Panc1 (cell line): ENCODE results near the gene CENPF. TPM values are rescaled to one million over a fixed set of nuclear protein-coding genes. Genes with fewer than 3 reads are reported as not detected.

Experiments
- ATAC-seq: fragments of 200-7000 bp; cut with Tn5 transposase; 2 replicates; pipeline ENCODE4 v1.9.1; 2020; ENCODE audit warnings: mild to moderate bottlenecking, moderate library complexity
- BruUV-seq: library from RNA; stranded (reverse); fragments of 400-500 nt; replicated peaks from 2 replicates; lab custom pipeline; 2021; lab: Mats Ljungman, UMichigan
- CTCF ChIA-PET: fragments of 300-600 bp; sonication (Branson Sonifier 250); formaldehyde crosslinking; loops from one replicate; lab custom pipeline; 2022; ENCODE audit warnings: antibody characterized with exemption; lab: Charles Lee
- POLR2A ChIA-PET: fragments of 300-600 bp; sonication (Branson Sonifier 250); formaldehyde crosslinking; loops from one replicate; lab custom pipeline; 2022; ENCODE audit warnings: antibody characterized with exemption; lab: Charles Lee
- DNase-seq: peaks from one replicate; pipeline ENCODE4 v3.0.0-alpha.2; 2010; ENCODE audit warnings: low read depth, low spot score
- H3K27ac ChIP-seq: 2 replicates; pipeline ENCODE4 v1.5.1; 2011; ENCODE audit warnings: mild to moderate bottlenecking, low read length, inconsistent platforms
- H3K27me3 ChIP-seq: fragments of 200-500 bp; sonication (Bioruptor generic); 2 replicates; pipeline ENCODE4 v1.6.0; 2014; ENCODE audit warnings: low read length, inconsistent platforms; ENCODE audit not compliant: control insufficient read depth, insufficient read depth
- H3K36me3 ChIP-seq: fragments of 200-500 bp; sonication (Bioruptor generic); 2 replicates; pipeline ENCODE4 v1.5.1; 2014; ENCODE audit warnings: inconsistent platforms, mild to moderate bottlenecking, low read length, moderate library complexity; ENCODE audit not compliant: control insufficient read depth, insufficient read depth
- H3K4me1 ChIP-seq: 2 replicates; pipeline ENCODE4 v1.5.1; 2011; ENCODE audit warnings: inconsistent platforms, mild to moderate bottlenecking, low read length, moderate library complexity; ENCODE audit not compliant: control insufficient read depth, insufficient read depth
- H3K4me3 ChIP-seq, 2 experiments: 2 replicates each; pipeline ENCODE4 v1.5.1; 2011 to 2012; ENCODE audit warnings: low read depth in 2 of 2, low read length in 2 of 2, mild to moderate bottlenecking in 2 of 2, inconsistent platforms in 1 of 2, moderate library complexity in 1 of 2
- H3K9me3 ChIP-seq: fragments of 200-500 bp; sonication (Bioruptor generic); 2 replicates; pipeline ENCODE4 v1.5.1; 2014; ENCODE audit warnings: low read depth, mild to moderate bottlenecking, inconsistent platforms, low read length, moderate library complexity; ENCODE audit not compliant: control insufficient read depth, insufficient read depth
- POLR2AphosphoS5 ChIP-seq: IDR thresholded peaks from 2 replicates; pipeline ENCODE4 v1.6.1; 2012; ENCODE audit warnings: mild to moderate bottlenecking, low read depth, low read length, moderate library complexity
- SIN3A ChIP-seq: IDR thresholded peaks from 2 replicates; pipeline ENCODE4 v1.6.1; 2012; ENCODE audit warnings: low read depth, mild to moderate bottlenecking, low read length, moderate library complexity, borderline replicate concordance; ENCODE audit not compliant: insufficient read depth
- TCF7L2 ChIP-seq: IDR thresholded peaks from 2 replicates; pipeline ENCODE4 v1.6.1; 2011; ENCODE audit warnings: mild to moderate bottlenecking, low read depth, low read length, inconsistent platforms
- in situ Hi-C: cut with HindIII; loops from 2 replicates; pipeline ENCODE4 v1.10.0; 2016; ENCODE audit warnings: low sequenced_read_pairs, low pct_unique_long_range_greater_than_20kb
- intact Hi-C: fragments of 100-400 bp; cut with micrococcal nuclease; formaldehyde crosslinking; loops from one replicate; pipeline ENCODE4 v1.10.0; 2022; ENCODE audit not compliant: unreplicated experiment
- total RNA-seq: library from RNA; stranded (reverse); gene quantifications from one replicate; pipeline ENCODE4 v1.2.1, GENCODE V29; 2021; ENCODE audit not compliant: unreplicated experiment
- TF ChIP-seq, protein P1 (sequence below), 2 experiments: IDR thresholded peaks; 2 replicates each; pipeline ENCODE4 v1.6.1; 2011 to 2012; ENCODE audit warnings: low read depth in 2 of 2, control low read depth in 1 of 2, low read length in 1 of 2, mild to moderate bottlenecking in 1 of 2, moderate library complexity in 1 of 2; ENCODE audit not compliant: insufficient read depth in 1 of 2
- TF ChIP-seq, protein P2 (sequence below): fragments of 450-650 bp; IDR thresholded peaks from 2 replicates; pipeline ENCODE4 v1.5.1; 2017; ENCODE audit warnings: mild to moderate bottlenecking

CENPF gene
- total RNA-seq, 1 experiment from 2014 or later = 156 TPM

DNA sequence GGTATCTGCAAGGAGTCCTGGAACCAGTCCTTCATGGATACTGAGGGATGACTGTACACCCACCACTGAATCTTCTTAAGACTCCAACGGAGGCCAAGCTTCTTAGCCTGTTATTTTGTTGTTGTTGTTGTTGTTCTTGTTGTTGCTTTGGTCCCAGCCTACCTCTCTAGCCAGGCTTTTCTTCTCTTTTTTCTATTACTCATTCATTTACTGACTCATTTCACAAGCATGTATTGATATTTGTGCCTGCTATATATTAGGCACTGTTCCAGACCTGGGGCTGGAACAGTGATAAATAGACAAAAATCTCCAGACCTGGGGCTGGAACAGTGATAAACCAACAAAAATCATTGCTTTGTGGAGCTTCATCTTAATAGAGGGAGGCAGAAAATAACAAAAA lies 20.4 kb downstream of the CENPF start:
- no TSS peak for BruUV-seq
- Histone ChIP-seq H3K4me3 (no peak overlapping the region), H3K36me3 (peaks cover 53% of the 10 kb centered on the region), H3K4me1 (no peaks in the 10 kb centered on the region), H3K27ac (no peak overlapping the region), H3K9me3 (no peaks in the 10 kb centered on the region), H3K27me3 (no peaks in the 10 kb centered on the region)
- DNase-seq = no peak
- ChIA-PET POLR2A (no interaction called here), CTCF (no interaction called here)
- intact Hi-C loops = no loop called here
- in situ Hi-C loops = no loop called here
- peak; percentile 63 for ATAC-seq
- TF ChIP-seq, protein P1, sequence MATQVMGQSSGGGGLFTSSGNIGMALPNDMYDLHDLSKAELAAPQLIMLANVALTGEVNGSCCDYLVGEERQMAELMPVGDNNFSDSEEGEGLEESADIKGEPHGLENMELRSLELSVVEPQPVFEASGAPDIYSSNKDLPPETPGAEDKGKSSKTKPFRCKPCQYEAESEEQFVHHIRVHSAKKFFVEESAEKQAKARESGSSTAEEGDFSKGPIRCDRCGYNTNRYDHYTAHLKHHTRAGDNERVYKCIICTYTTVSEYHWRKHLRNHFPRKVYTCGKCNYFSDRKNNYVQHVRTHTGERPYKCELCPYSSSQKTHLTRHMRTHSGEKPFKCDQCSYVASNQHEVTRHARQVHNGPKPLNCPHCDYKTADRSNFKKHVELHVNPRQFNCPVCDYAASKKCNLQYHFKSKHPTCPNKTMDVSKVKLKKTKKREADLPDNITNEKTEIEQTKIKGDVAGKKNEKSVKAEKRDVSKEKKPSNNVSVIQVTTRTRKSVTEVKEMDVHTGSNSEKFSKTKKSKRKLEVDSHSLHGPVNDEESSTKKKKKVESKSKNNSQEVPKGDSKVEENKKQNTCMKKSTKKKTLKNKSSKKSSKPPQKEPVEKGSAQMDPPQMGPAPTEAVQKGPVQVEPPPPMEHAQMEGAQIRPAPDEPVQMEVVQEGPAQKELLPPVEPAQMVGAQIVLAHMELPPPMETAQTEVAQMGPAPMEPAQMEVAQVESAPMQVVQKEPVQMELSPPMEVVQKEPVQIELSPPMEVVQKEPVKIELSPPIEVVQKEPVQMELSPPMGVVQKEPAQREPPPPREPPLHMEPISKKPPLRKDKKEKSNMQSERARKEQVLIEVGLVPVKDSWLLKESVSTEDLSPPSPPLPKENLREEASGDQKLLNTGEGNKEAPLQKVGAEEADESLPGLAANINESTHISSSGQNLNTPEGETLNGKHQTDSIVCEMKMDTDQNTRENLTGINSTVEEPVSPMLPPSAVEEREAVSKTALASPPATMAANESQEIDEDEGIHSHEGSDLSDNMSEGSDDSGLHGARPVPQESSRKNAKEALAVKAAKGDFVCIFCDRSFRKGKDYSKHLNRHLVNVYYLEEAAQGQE (IDR thresholded peaks at IDR 0.05; ENCODE audit: insufficient read depth in 1 of 2, low read depth in 2 of 2, low read length in 1 of 2) = no peak
- TF ChIP-seq SIN3A (no peak), TCF7L2 (no peak)
- TF ChIP-seq, protein P2, sequence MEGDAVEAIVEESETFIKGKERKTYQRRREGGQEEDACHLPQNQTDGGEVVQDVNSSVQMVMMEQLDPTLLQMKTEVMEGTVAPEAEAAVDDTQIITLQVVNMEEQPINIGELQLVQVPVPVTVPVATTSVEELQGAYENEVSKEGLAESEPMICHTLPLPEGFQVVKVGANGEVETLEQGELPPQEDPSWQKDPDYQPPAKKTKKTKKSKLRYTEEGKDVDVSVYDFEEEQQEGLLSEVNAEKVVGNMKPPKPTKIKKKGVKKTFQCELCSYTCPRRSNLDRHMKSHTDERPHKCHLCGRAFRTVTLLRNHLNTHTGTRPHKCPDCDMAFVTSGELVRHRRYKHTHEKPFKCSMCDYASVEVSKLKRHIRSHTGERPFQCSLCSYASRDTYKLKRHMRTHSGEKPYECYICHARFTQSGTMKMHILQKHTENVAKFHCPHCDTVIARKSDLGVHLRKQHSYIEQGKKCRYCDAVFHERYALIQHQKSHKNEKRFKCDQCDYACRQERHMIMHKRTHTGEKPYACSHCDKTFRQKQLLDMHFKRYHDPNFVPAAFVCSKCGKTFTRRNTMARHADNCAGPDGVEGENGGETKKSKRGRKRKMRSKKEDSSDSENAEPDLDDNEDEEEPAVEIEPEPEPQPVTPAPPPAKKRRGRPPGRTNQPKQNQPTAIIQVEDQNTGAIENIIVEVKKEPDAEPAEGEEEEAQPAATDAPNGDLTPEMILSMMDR = no peak

DNA sequence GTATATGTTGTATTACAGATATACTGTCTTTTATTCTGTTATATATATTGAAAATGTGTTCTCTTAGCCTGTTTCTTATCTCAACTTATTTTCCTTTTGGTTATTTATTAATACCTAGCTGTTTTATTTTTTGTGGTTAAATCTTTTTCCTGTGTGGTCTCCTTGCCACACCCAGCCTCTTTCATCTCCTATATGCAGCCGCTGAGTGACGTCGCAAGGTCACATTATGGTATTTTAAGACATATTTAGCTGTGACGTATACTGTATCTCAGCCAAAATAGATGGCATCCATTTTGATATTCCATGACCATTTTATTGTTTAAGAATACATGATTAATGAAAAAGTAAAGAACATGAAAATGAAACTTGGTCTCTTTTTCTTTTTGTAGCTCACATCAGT lies 29.1 kb downstream of the CENPF start:
- no TSS peak for BruUV-seq
- in situ Hi-C loops (no loop called here), intact Hi-C loops (no loop called here)
- H3K36me3 ChIP-seq = peaks cover 62% of the 10 kb centered on the region
- DNase-seq (no peak), ATAC-seq (no peak)
- no peaks in the 10 kb centered on the region for H3K9me3 ChIP-seq
- H3K4me1 ChIP-seq = no peaks in the 10 kb centered on the region
- no peak overlapping the region for H3K4me3 ChIP-seq
- TF ChIP-seq, protein P2 = no peak
- TF ChIP-seq, protein P1 (IDR thresholded peaks at IDR 0.05; ENCODE audit: insufficient read depth in 1 of 2, low read depth in 2 of 2, low read length in 1 of 2) = no peak
- no peak for TF ChIP-seq POLR2AphosphoS5
- no peak for TF ChIP-seq TCF7L2
- no peak for TF ChIP-seq SIN3A
- ChIA-PET POLR2A (no interaction called here), CTCF (no interaction called here)
- H3K27me3 ChIP-seq = no peaks in the 10 kb centered on the region
- H3K27ac ChIP-seq = no peak overlapping the region
